Sigmoid colon (tissue), 4 donors: ENCODE measurements around the gene FRMPD4.

Experiments
- CTCF ChIP-seq, 4 experiments: fragments of 450-650 bp in 3 of 4; fragments of 200-600 bp in 1 of 4; IDR thresholded peaks; one replicate each; pipeline ENCODE4 v1.5.1; 2016 to 2019; ENCODE audit warnings: antibody characterized with exemption in 4 of 4, mild to moderate bottlenecking in 3 of 4, moderate library complexity in 2 of 4
- POLR2A ChIP-seq, 2 donors: fragments of 450-650 bp; IDR thresholded peaks; one replicate each; pipeline ENCODE4 v1.6.1; 2016; ENCODE audit warnings: antibody characterized with exemption in 2 of 2, mild to moderate bottlenecking in 2 of 2, moderate library complexity in 2 of 2
- POLR2AphosphoS5 ChIP-seq, 4 donors: sonication (generic); formaldehyde crosslinking; IDR thresholded peaks; one replicate each; pipeline ENCODE4 v1.6.1; 2017; ENCODE audit warnings: antibody characterized with exemption in 4 of 4

GRCh38 chrX:12657881-12658280 is 519.6 kb downstream of the FRMPD4 start:
- no peak for TF ChIP-seq CTCF (IDR thresholded peaks at IDR 0.05)
- TF ChIP-seq POLR2A (IDR thresholded peaks at IDR 0.05) = no peak
- no peak for TF ChIP-seq POLR2AphosphoS5 (IDR thresholded peaks at IDR 0.05)
